Fibroblast of lung (primary cell): ENCODE measurements around the gene PALLD. TPM values are rescaled to one million over a fixed set of nuclear protein-coding genes. Genes with fewer than 3 reads are reported as not detected.

Experiments used
- DNase-seq, 2 donors: peaks; one replicate each; pipeline versions ENCODE4 v3.0.0 to v3.0.0-alpha.2; 2010; ENCODE audit warnings: low read depth in 2 of 2
- H2AFZ ChIP-seq: 2 replicates; pipeline ENCODE4 v1.5.1; 2012; ENCODE audit warnings: low read length, control low read depth, inconsistent platforms
- H3K27ac ChIP-seq: 2 replicates; pipeline ENCODE4 v1.5.1; 2011; ENCODE audit warnings: low read length, control low read depth; ENCODE audit not compliant: insufficient read depth
- H3K27me3 ChIP-seq: 2 replicates; pipeline ENCODE4 v1.5.1; 2011; ENCODE audit warnings: mild to moderate bottlenecking, low read length; ENCODE audit not compliant: control insufficient read depth, insufficient read depth
- H3K36me3 ChIP-seq: 2 replicates; pipeline ENCODE4 v1.5.1; 2011; ENCODE audit warnings: low read length; ENCODE audit not compliant: control insufficient read depth, insufficient read depth
- H3K4me1 ChIP-seq: 2 replicates; pipeline ENCODE4 v1.5.1; 2011; ENCODE audit warnings: low read length; ENCODE audit not compliant: control insufficient read depth, insufficient read depth; ENCODE audit errors: extremely low read depth
- H3K4me2 ChIP-seq: 2 replicates; pipeline ENCODE4 v1.5.1; 2011; ENCODE audit warnings: low read length, control low read depth; ENCODE audit not compliant: insufficient read depth; ENCODE audit errors: extremely low read depth
- H3K4me3 ChIP-seq, 4 experiments: fragments of 200-600 bp in 1 of 4; sonication (generic) in 1 of 4; replicated peaks in 1 of 4; 2 replicates each; pipeline ENCODE4 v1.5.1; 2011 to 2016; ENCODE audit warnings: low read length in 4 of 4, low read depth in 3 of 4, mild to moderate bottlenecking in 3 of 4, control low read depth in 2 of 4, inconsistent platforms in 1 of 4, mixed read lengths in 1 of 4; ENCODE audit not compliant: insufficient read depth in 1 of 4; ENCODE audit errors: control extremely low read depth in 1 of 4
- H3K79me2 ChIP-seq: 2 replicates; pipeline ENCODE4 v1.5.1; 2012; ENCODE audit warnings: mild to moderate bottlenecking, low read length, inconsistent platforms; ENCODE audit not compliant: control insufficient read depth, insufficient read depth
- H3K9ac ChIP-seq: 2 replicates; pipeline ENCODE4 v1.5.1; 2011; ENCODE audit warnings: mild to moderate bottlenecking, low read length, control low read depth; ENCODE audit not compliant: insufficient read depth
- H3K9me3 ChIP-seq: 2 replicates; pipeline ENCODE4 v1.5.1; 2012; ENCODE audit warnings: low read depth, low read length; ENCODE audit not compliant: control insufficient read depth, insufficient read depth
- H4K20me1 ChIP-seq: 2 replicates; pipeline ENCODE4 v1.5.1; 2011; ENCODE audit warnings: low read length; ENCODE audit not compliant: control insufficient read depth, insufficient read depth; ENCODE audit errors: extremely low read depth
- CTCF ChIP-seq, 2 donors: IDR thresholded peaks in 1 of 2; conservative IDR thresholded peaks in 1 of 2; 1 replicate in 1 of 2; 2 replicates in 1 of 2; pipeline ENCODE4 v1.5.1; 2011 to 2012; ENCODE audit warnings: low read length in 2 of 2, control low read depth in 1 of 2, inconsistent platforms in 1 of 2, low read depth in 1 of 2, mild to moderate bottlenecking in 1 of 2
- EZH2 ChIP-seq: IDR thresholded peaks from 2 replicates; pipeline ENCODE4 v1.5.1; 2012; ENCODE audit warnings: low read length, control low read depth, mild to moderate bottlenecking; ENCODE audit errors: missing control alignments
- polyA plus RNA-seq, 2 donors: library from polyadenylated mRNA; depleted of rRNA in 1 of 2; stranded (reverse) in 1 of 2; unstranded in 1 of 2; fragments of >200 nt; gene quantifications; 2 replicates each; pipeline ENCODE4 v1.2.1, GENCODE V29; 2011 to 2012; ENCODE audit warnings: missing spikeins in 1 of 2
- total RNA-seq: library from RNA; depleted of rRNA; stranded (reverse); fragments of >200 nt; gene quantifications from 2 replicates; pipeline ENCODE4 v1.2.1, GENCODE V29; 2014

PALLD gene
- total and polyA plus RNA-seq, 2 donors (not counting 1 experiment from before 2014, with no cell fraction given), result 200 to 205 TPM

- Histone ChIP-seq H2AFZ (no peak overlapping the region), H4K20me1 (no peaks in the 10 kb centered on the region), H3K79me2 (no peaks in the 10 kb centered on the region), H3K4me1 (peaks cover 13% of the 10 kb centered on the region), H3K27me3 (no peaks in the 10 kb centered on the region), H3K9me3 (no peaks in the 10 kb centered on the region), H3K4me3 (no peak overlapping the region), H3K4me2 (no peak overlapping the region), H3K9ac (no peak overlapping the region), H3K27ac (no peak overlapping the region), H3K36me3 (no peaks in the 10 kb centered on the region)
- no peak for DNase-seq
- no peak for TF ChIP-seq EZH2
- TF ChIP-seq CTCF (conservative IDR thresholded peaks at IDR 0.05 in 1 of 2, IDR thresholded peaks at IDR 0.05 in 1 of 2; ENCODE audit: low read depth in 1 of 2, low read length in 2 of 2), result no peak
Measured at GRCh38 chr4:168489616-168490015, 7.2 kb upstream of the PALLD start.

DNA sequence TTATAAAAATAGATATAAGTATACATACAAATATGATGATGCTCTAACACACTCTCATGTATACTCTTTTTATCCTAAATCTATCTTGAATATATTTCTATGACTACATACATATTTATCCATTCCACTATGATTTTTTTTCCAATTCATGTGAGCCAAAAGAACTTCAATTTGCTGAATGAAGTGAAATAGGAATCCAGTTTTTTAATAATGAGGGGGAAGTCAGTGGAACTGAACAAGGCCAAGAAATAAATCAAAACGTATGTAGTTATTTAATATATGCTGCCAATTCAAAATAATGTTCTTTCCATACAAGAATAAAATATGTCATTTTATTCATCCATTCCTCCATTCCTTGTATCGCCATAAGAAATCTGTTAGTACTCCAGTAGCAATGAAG lies 6.1 kb upstream of the PALLD start:
- Histone ChIP-seq H3K27me3 (no peaks in the 10 kb centered on the region), H3K9ac (no peak overlapping the region), H3K27ac (no peak overlapping the region), H3K79me2 (no peaks in the 10 kb centered on the region), H3K4me1 (peaks cover 12% of the 10 kb centered on the region), H2AFZ (no peak overlapping the region), H3K4me2 (no peak overlapping the region), H3K9me3 (no peaks in the 10 kb centered on the region), H3K36me3 (no peaks in the 10 kb centered on the region), H3K4me3 (no peak overlapping the region), H4K20me1 (no peaks in the 10 kb centered on the region)
- TF ChIP-seq EZH2, result no peak
- no peak for TF ChIP-seq CTCF (conservative IDR thresholded peaks at IDR 0.05 in 1 of 2, IDR thresholded peaks at IDR 0.05 in 1 of 2; ENCODE audit: low read depth in 1 of 2, low read length in 2 of 2)
- no peak for DNase-seq

DNA sequence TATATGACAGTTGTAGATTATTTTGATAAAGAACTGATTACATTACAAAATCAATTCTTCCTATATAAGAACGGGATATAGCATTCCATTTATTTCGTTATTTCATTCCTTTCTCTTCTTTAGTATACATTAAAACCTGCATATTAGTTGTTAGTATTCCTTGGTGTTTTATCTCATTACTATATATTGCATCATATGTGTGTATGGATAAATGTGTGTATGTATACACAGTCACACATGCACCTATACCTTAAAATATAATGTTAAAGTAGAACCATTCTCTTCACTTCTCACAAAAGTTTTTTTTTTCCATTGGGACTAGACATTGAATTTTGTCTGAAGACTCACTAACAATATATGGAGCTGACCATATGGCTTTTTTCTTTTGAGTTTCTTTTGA lies 5.3 kb upstream of the PALLD start:
- Histone ChIP-seq H3K9ac (no peak overlapping the region), H3K4me1 (peaks cover 12% of the 10 kb centered on the region), H3K36me3 (no peaks in the 10 kb centered on the region), H3K79me2 (no peaks in the 10 kb centered on the region), H3K27me3 (no peaks in the 10 kb centered on the region), H3K4me2 (no peak overlapping the region), H3K9me3 (no peaks in the 10 kb centered on the region), H4K20me1 (no peaks in the 10 kb centered on the region), H3K27ac (no peak overlapping the region), H2AFZ (no peak overlapping the region), H3K4me3 (no peak overlapping the region)
- DNase-seq, result no peak
- no peak for TF ChIP-seq EZH2
- TF ChIP-seq CTCF (conservative IDR thresholded peaks at IDR 0.05 in 1 of 2, IDR thresholded peaks at IDR 0.05 in 1 of 2; ENCODE audit: low read depth in 1 of 2, low read length in 2 of 2), result no peak
